B cell (primary cell): ENCODE data around the gene THSD7A. TPM values are rescaled to one million over a fixed set of nuclear protein-coding genes. Genes with fewer than 3 reads are reported as not detected.

Source experiments
- ATAC-seq: fragments of 200-7000 bp; cut with Tn5 transposase; one replicate; pipeline ENCODE4 v1.10.0; 2021; ENCODE audit warnings: low read depth, mild to moderate bottlenecking, moderate number of reproducible peaks, moderate library complexity
- CTCF ChIA-PET: fragments of 350-600 bp; sonication (Branson Sonifier 250); formaldehyde crosslinking; loops from one replicate; lab custom pipeline; 2021; ENCODE audit warnings: antibody characterized with exemption, inconsistent platforms; lab: Charles Lee
- POLR2A ChIA-PET: fragments of 350-600 bp; sonication (Branson Sonifier 250); formaldehyde crosslinking; loops from one replicate; lab custom pipeline; 2021; ENCODE audit warnings: antibody characterized with exemption; lab: Charles Lee
- DNase-seq: peaks from one replicate; pipeline ENCODE4 v3.0.0; 2013
- H2AFZ ChIP-seq: 2 replicates; pipeline ENCODE4 v1.6.1; 2012; ENCODE audit warnings: mild to moderate bottlenecking, low read depth, low read length; ENCODE audit not compliant: insufficient read depth, poor library complexity, severe bottlenecking
- H3K27ac ChIP-seq, 2 donors: 1 replicate in 1 of 2; 2 replicates in 1 of 2; pipeline ENCODE4 v1.5.1; 2012 to 2013; ENCODE audit warnings: low read length in 2 of 2, mild to moderate bottlenecking in 2 of 2, moderate library complexity in 1 of 2
- H3K27me3 ChIP-seq, 4 experiments: fragments of 200-600 bp in 1 of 4; sonication (generic) in 1 of 4; replicated peaks in 1 of 4; 1 replicate in 2 of 4; 2 replicates in 2 of 4; pipeline versions ENCODE4 v1.6.1 to v1.7.0; 2013 to 2016; ENCODE audit warnings: low read length in 3 of 4, mild to moderate bottlenecking in 2 of 4, mixed read lengths in 1 of 4, moderate library complexity in 1 of 4; ENCODE audit not compliant: insufficient read depth in 4 of 4, control insufficient read depth in 3 of 4; ENCODE audit errors: control extremely low read depth in 1 of 4
- H3K36me3 ChIP-seq, 2 experiments: replicated peaks in 1 of 2; 1 replicate in 1 of 2; 2 replicates in 1 of 2; pipeline versions ENCODE4 v1.6.1 to v1.7.1; 2013; ENCODE audit warnings: low read length in 1 of 2; ENCODE audit not compliant: insufficient read depth in 2 of 2, control insufficient read depth in 1 of 2; ENCODE audit errors: control extremely low read depth in 1 of 2, extremely low read depth in 1 of 2
- H3K4me1 ChIP-seq, 2 donors: fragments of 200-600 bp in 1 of 2; sonication (generic) in 1 of 2; 1 replicate in 1 of 2; 2 replicates in 1 of 2; pipeline versions ENCODE4 v1.5.1 to v1.6.1; 2013 to 2017; ENCODE audit warnings: low read length in 2 of 2; ENCODE audit not compliant: control insufficient read depth in 2 of 2, insufficient read depth in 2 of 2
- H3K4me2 ChIP-seq: replicated peaks from 2 replicates; pipeline ENCODE3; 2012; ENCODE audit warnings: mild to moderate bottlenecking, low read depth, low read length; ENCODE audit not compliant: poor library complexity, severe bottlenecking
- H3K4me3 ChIP-seq, 5 experiments: fragments of 200-600 bp in 1 of 5; sonication (generic) in 1 of 5; 1 replicate in 3 of 5; 2 replicates in 2 of 5; pipeline versions ENCODE4 v1.5.1 to v1.7.0; 2011 to 2016; ENCODE audit warnings: low read length in 4 of 5, mild to moderate bottlenecking in 4 of 5, low read depth in 2 of 5, control low read depth in 1 of 5, moderate library complexity in 1 of 5; ENCODE audit not compliant: insufficient read depth in 1 of 5; ENCODE audit errors: control extremely low read depth in 1 of 5, extremely low read depth in 1 of 5
- H3K79me2 ChIP-seq: fragments of 200-600 bp; sonication (generic); one replicate; pipeline ENCODE4 v1.6.0; 2016; ENCODE audit warnings: low read length; ENCODE audit not compliant: control insufficient read depth, insufficient read depth
- H3K9ac ChIP-seq: fragments of 200-600 bp; sonication (generic); 2 replicates; pipeline ENCODE4 v1.6.1; 2017; ENCODE audit warnings: mild to moderate bottlenecking, low read length, moderate library complexity
- H3K9me3 ChIP-seq, 3 donors: one replicate each; pipeline versions ENCODE4 v1.6.1 to v1.7.1; 2013; ENCODE audit warnings: low read length in 2 of 3; ENCODE audit not compliant: control insufficient read depth in 2 of 3, insufficient read depth in 1 of 3; ENCODE audit errors: control extremely low read depth in 1 of 3
- H4K20me1 ChIP-seq: 2 replicates; pipeline ENCODE4 v1.6.0; 2012; ENCODE audit warnings: mild to moderate bottlenecking, low read length; ENCODE audit not compliant: insufficient read depth, control insufficient read depth, poor library complexity, severe bottlenecking
- H3K27ac Mint-ChIP-seq: one replicate; pipeline ENCODE4 v1.8.0; 2021; ENCODE audit warnings: mixed read lengths
- H3K27me3 Mint-ChIP-seq: one replicate; pipeline ENCODE4 v1.8.0; 2021; ENCODE audit warnings: mixed read lengths
- H3K4me1 Mint-ChIP-seq: one replicate; pipeline ENCODE4 v1.8.0; 2021; ENCODE audit warnings: mixed read lengths
- H3K4me3 Mint-ChIP-seq: one replicate; pipeline ENCODE4 v1.8.0; 2021; ENCODE audit warnings: mixed read lengths
- H3K9me3 Mint-ChIP-seq: one replicate; pipeline ENCODE4 v1.8.0; 2022; ENCODE audit warnings: mixed read lengths; ENCODE audit not compliant: insufficient read depth
- EZH2 ChIP-seq: IDR thresholded peaks from 2 replicates; pipeline ENCODE4 v1.6.1; 2012; ENCODE audit warnings: borderline replicate concordance, low read depth, mild to moderate bottlenecking, moderate library complexity, low read length; ENCODE audit not compliant: insufficient read depth, poor library complexity, severe bottlenecking
- WGBS: methylation state at CpG from one replicate; pipeline ENCODE4 v1.1.5; 2013; ENCODE audit warnings: missing lambda C conversion rate; ENCODE audit not compliant: insufficient coverage; 5-methylcytosine and 5-hydroxymethylcytosine counted together
- intact Hi-C: fragments of 100-400 bp; cut with micrococcal nuclease; formaldehyde crosslinking; loops from one replicate; pipeline ENCODE4 v1.10.0; 2022
- polyA plus RNA-seq: library from polyadenylated mRNA; depleted of rRNA; stranded (reverse); fragments of >200 nt; gene quantifications from 2 replicates; pipeline ENCODE4 v1.2.3, GENCODE V29; 2012
- total RNA-seq, 2 donors: library from RNA; stranded (reverse); fragments of 120-200 nt in 1 of 2; gene quantifications; 1 replicate in 1 of 2; 2 replicates in 1 of 2; pipeline versions ENCODE4 v1.2.3 to v1.2.4, GENCODE V29; 2013 to 2022
- TF ChIP-seq, protein P1 (sequence below): fragments of 200-600 bp; IDR thresholded peaks from one replicate; pipeline ENCODE4 v1.8.0; 2022; ENCODE audit warnings: antibody characterized with exemption, mild to moderate bottlenecking

THSD7A gene
- total and polyA plus RNA-seq, 2 donors (not counting 1 experiment from before 2014, with no cell fraction given), result not detected

DNA sequence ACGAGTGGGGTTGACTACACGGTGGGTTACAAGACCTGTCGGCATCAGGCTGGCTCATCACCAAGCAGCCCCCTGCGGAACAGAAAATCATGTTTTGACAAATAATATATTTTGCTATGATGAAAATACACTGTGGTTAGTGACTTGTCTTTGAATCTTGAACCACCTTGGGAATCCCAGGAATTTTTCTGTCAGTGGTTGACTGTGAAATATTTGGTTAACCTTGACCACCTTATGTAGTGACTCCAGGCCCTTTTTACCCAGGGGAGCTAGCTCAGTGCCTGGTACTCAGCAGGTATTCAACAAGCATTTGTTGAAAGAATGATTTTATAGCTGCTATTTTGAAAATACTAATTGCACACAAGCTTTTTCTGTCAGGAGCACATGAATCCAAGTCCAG is 452.4 kb downstream of the THSD7A start:
- no peak overlapping the region for H3K4me2 ChIP-seq
- H3K9ac ChIP-seq, result no peak overlapping the region
- ChIA-PET POLR2A (no interaction called here), CTCF (interaction anchor here (1.5 kb wide), 1 partner anchor 1113 kb away, joined by 3 read pairs; no protein-coding TSS in a partner anchor)
- TF ChIP-seq, protein P1, sequence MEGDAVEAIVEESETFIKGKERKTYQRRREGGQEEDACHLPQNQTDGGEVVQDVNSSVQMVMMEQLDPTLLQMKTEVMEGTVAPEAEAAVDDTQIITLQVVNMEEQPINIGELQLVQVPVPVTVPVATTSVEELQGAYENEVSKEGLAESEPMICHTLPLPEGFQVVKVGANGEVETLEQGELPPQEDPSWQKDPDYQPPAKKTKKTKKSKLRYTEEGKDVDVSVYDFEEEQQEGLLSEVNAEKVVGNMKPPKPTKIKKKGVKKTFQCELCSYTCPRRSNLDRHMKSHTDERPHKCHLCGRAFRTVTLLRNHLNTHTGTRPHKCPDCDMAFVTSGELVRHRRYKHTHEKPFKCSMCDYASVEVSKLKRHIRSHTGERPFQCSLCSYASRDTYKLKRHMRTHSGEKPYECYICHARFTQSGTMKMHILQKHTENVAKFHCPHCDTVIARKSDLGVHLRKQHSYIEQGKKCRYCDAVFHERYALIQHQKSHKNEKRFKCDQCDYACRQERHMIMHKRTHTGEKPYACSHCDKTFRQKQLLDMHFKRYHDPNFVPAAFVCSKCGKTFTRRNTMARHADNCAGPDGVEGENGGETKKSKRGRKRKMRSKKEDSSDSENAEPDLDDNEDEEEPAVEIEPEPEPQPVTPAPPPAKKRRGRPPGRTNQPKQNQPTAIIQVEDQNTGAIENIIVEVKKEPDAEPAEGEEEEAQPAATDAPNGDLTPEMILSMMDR, result no peak
- no peak for TF ChIP-seq EZH2
- no peaks in the 10 kb centered on the region for H3K9me3 ChIP-seq
- WGBS, result no CpG with 5 or more reads among the region's 4 CpGs
- H3K4me1 ChIP-seq, result no peaks in the 10 kb centered on the region
- no peak overlapping the region for H3K4me3 ChIP-seq
- no peaks in the 10 kb centered on the region for H3K27me3 ChIP-seq
- no peaks in the 10 kb centered on the region for H4K20me1 ChIP-seq
- no peaks in the 10 kb centered on the region for H3K79me2 ChIP-seq
- Mint-ChIP-seq H3K9me3 (no peaks in the 10 kb centered on the region), H3K4me1 (no peaks in the 10 kb centered on the region), H3K27ac (no peak overlapping the region), H3K4me3 (no peak overlapping the region), H3K27me3 (no peaks in the 10 kb centered on the region)
- DNase-seq (no peak), ATAC-seq (no peak)
- intact Hi-C loops, result no loop called here
- H2AFZ ChIP-seq, result no peak overlapping the region
- H3K36me3 ChIP-seq, result no peaks in the 10 kb centered on the region
- H3K27ac ChIP-seq, result no peak overlapping the region

DNA sequence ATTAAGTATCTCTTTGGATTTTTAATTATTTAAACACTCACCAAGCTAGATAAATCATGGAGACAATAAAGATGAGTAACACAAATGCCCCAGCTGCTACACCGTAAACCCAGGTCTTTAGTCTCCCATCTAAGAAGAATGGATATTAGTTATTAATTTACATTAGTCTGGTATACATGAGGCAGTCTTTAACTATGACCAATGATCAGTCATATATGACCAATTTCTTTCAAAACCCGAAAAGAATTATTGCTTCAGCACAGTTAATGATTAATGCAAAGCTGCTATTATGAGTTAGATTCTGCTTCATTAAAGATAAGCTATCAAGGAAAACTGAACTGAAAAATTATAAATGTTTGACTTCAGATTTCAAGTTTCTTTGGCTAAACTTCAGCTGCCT is 455.5 kb downstream of the THSD7A start:
- no peaks in the 10 kb centered on the region for H4K20me1 ChIP-seq
- ChIA-PET CTCF (no interaction called here), POLR2A (no interaction called here)
- TF ChIP-seq, protein P1, result no peak
- TF ChIP-seq EZH2, result no peak
- ATAC-seq, result no peak
- Mint-ChIP-seq H3K9me3 (no peaks in the 10 kb centered on the region), H3K27me3 (no peaks in the 10 kb centered on the region), H3K4me1 (no peaks in the 10 kb centered on the region), H3K27ac (no peak overlapping the region), H3K4me3 (no peak overlapping the region)
- no peaks in the 10 kb centered on the region for H3K27me3 ChIP-seq
- H3K79me2 ChIP-seq, result no peaks in the 10 kb centered on the region
- no peak overlapping the region for H3K27ac ChIP-seq
- DNase-seq, result no peak
- H3K4me2 ChIP-seq, result no peak overlapping the region
- H3K4me3 ChIP-seq, result no peak overlapping the region
- H3K9ac ChIP-seq, result no peak overlapping the region
- no CpG with 5 or more reads among the region's 2 CpGs for WGBS
- H3K9me3 ChIP-seq, result no peaks in the 10 kb centered on the region
- H3K36me3 ChIP-seq, result no peaks in the 10 kb centered on the region
- intact Hi-C loops, result no loop called here
- no peaks in the 10 kb centered on the region for H3K4me1 ChIP-seq
- H2AFZ ChIP-seq, result no peak overlapping the region
